MM.1S (cell line): ENCODE data around the gene LSR.

Source experiments
- DNase-seq: peaks from one replicate; pipeline ENCODE4 v3.0.0-alpha.2; 2015
- H2AFZ ChIP-seq: fragments of 300-600 bp; sonication (generic); 2 replicates; pipeline ENCODE4 v1.6.0; 2016; ENCODE audit warnings: antibody characterized with exemption, low read length
- H3F3A ChIP-seq: fragments of 300-600 bp; sonication (generic); 2 replicates; pipeline ENCODE4 v1.6.1; 2016; ENCODE audit warnings: mild to moderate bottlenecking, antibody characterized with exemption, low read length, moderate library complexity, mixed read lengths; ENCODE audit not compliant: insufficient read depth
- H3K27ac ChIP-seq: fragments of 300-600 bp; sonication (generic); 2 replicates; pipeline ENCODE4 v1.5.1; 2016; ENCODE audit warnings: mild to moderate bottlenecking, low read length
- H3K27me3 ChIP-seq: fragments of 300-600 bp; sonication (generic); replicated peaks from 2 replicates; pipeline ENCODE4 v1.6.0; 2016; ENCODE audit warnings: low read length; ENCODE audit not compliant: insufficient read depth
- H3K36me3 ChIP-seq: fragments of 300-600 bp; sonication (generic); replicated peaks from 2 replicates; pipeline ENCODE4 v1.6.1; 2016; ENCODE audit warnings: mild to moderate bottlenecking, low read length, mixed read lengths; ENCODE audit not compliant: insufficient read depth
- H3K4me1 ChIP-seq: fragments of 300-600 bp; sonication (generic); 2 replicates; pipeline ENCODE4 v1.6.1; 2016; ENCODE audit warnings: low read length, mixed read lengths
- H3K4me2 ChIP-seq: fragments of 300-600 bp; sonication (generic); 2 replicates; pipeline ENCODE4 v1.6.0; 2016; ENCODE audit warnings: low read depth, low read length
- H3K4me3 ChIP-seq: fragments of 300-600 bp; sonication (generic); 2 replicates; pipeline ENCODE4 v1.5.1; 2016; ENCODE audit warnings: low read length, mixed read lengths
- H3K79me2 ChIP-seq: fragments of 300-600 bp; sonication (generic); 2 replicates; pipeline ENCODE4 v1.6.1; 2016; ENCODE audit warnings: mixed run types, low read length, mixed read lengths
- H3K9ac ChIP-seq: fragments of 300-600 bp; sonication (generic); 2 replicates; pipeline ENCODE4 v1.6.1; 2016; ENCODE audit warnings: low read length, mixed read lengths
- H3K9me2 ChIP-seq: fragments of 300-600 bp; sonication (generic); replicated peaks from 2 replicates; pipeline ENCODE4 v1.6.1; 2016; ENCODE audit warnings: mild to moderate bottlenecking, low read length, mixed read lengths; ENCODE audit not compliant: insufficient read depth
- H3K9me3 ChIP-seq: fragments of 300-600 bp; sonication (generic); replicated peaks from 2 replicates; pipeline ENCODE4 v1.6.1; 2016; ENCODE audit warnings: mild to moderate bottlenecking, low read length, mixed read lengths; ENCODE audit not compliant: insufficient read depth
- H4K20me1 ChIP-seq: fragments of 300-600 bp; sonication (generic); 2 replicates; pipeline ENCODE4 v1.6.1; 2016; ENCODE audit warnings: mild to moderate bottlenecking, low read length, moderate library complexity, mixed read lengths; ENCODE audit not compliant: insufficient read depth
- EZH2 ChIP-seq: fragments of 300-600 bp; sonication (generic); optimal IDR thresholded peaks from 2 replicates; pipeline ENCODE3; 2017; ENCODE audit warnings: low read depth, mild to moderate bottlenecking, antibody characterized with exemption, low read length, mixed read lengths
- EZH2phosphoT487 ChIP-seq: fragments of 300-600 bp; sonication (generic); IDR thresholded peaks from 2 replicates; pipeline ENCODE4 v1.6.1; 2018; ENCODE audit warnings: antibody characterized with exemption, low read length
- TF ChIP-seq, protein P1 (sequence below): fragments of 300-600 bp; sonication (generic); IDR thresholded peaks from 2 replicates; pipeline ENCODE4 v1.5.1; 2016; ENCODE audit warnings: antibody characterized with exemption, low read length, mixed read lengths

Gene LSR

DNA sequence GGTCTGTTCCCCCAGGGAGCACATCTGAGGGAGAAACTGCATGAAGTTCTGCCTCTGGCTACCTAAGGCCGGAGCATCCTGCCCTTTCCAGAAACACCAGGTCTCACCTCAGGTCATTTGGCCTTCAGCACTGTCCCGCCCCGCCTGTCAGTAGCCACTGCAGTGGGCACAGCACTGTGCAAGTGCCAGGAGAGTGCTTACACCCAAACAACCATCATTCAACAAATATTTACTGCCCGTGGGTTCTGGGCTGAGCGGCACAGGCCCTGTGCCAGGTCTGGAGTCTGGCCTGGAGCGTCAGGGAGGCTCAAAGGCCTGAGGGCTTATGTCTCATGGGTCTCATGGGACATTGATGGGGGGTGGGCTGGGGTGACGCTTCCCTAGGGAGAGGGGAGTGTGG is 22.7 kb downstream of the LSR start:
- H3F3A ChIP-seq: no peaks in the 10 kb centered on the region
- no peak for DNase-seq
- H3K79me2 ChIP-seq: peaks cover 27% of the 10 kb centered on the region
- no peaks in the 10 kb centered on the region for H4K20me1 ChIP-seq
- no peaks in the 10 kb centered on the region for H3K27me3 ChIP-seq
- no peaks in the 10 kb centered on the region for H3K4me1 ChIP-seq
- H2AFZ ChIP-seq: no peak overlapping the region
- 0 out of 2 replicates have a peak, but pooled peaks cover 2% of the 10 kb centered on the region for H3K36me3 ChIP-seq
- no peak overlapping the region for H3K9ac ChIP-seq
- no peak overlapping the region for H3K27ac ChIP-seq
- H3K4me3 ChIP-seq: no peak overlapping the region
- H3K4me2 ChIP-seq: no peak overlapping the region
- TF ChIP-seq, protein P1, sequence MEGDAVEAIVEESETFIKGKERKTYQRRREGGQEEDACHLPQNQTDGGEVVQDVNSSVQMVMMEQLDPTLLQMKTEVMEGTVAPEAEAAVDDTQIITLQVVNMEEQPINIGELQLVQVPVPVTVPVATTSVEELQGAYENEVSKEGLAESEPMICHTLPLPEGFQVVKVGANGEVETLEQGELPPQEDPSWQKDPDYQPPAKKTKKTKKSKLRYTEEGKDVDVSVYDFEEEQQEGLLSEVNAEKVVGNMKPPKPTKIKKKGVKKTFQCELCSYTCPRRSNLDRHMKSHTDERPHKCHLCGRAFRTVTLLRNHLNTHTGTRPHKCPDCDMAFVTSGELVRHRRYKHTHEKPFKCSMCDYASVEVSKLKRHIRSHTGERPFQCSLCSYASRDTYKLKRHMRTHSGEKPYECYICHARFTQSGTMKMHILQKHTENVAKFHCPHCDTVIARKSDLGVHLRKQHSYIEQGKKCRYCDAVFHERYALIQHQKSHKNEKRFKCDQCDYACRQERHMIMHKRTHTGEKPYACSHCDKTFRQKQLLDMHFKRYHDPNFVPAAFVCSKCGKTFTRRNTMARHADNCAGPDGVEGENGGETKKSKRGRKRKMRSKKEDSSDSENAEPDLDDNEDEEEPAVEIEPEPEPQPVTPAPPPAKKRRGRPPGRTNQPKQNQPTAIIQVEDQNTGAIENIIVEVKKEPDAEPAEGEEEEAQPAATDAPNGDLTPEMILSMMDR: no peak
- no peak for TF ChIP-seq EZH2
- TF ChIP-seq EZH2phosphoT487: no peak
- no peaks in the 10 kb centered on the region for H3K9me3 ChIP-seq
- no peaks in the 10 kb centered on the region for H3K9me2 ChIP-seq

DNA sequence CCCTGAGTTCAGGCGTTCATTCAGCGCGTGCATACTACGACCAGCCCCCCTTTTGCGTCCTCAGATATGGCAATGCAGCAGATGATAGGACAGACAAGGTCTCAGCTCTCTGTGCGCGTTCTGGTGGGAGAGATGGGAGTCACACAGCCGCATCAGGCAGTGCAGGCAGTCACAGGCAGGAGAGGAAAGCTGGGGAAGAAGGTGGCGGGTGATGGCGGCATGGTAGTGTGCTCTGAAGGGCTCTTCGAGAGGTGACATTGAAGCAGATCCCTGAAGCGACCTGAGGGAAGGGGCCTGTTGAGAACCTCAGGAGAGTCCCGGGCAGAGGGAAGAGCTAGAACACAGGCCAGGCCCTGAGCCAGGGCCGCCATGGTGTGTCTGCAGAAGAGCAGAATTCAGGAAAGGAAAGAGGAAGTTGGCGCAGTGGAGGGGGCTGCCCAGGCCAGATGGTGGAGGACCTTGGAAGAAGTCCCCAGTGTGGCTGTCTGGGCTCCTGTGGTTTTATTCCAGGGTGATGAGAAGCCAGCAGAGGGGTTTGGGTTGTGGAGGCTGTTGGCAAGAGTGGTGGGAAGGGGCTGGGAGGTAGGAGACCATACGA is 23.4 kb downstream of the LSR start:
- no peak overlapping the region for H3K4me2 ChIP-seq
- H3K9ac ChIP-seq: no peak overlapping the region
- TF ChIP-seq EZH2phosphoT487 (no peak), EZH2 (no peak)
- TF ChIP-seq, protein P1: no peak
- no peaks in the 10 kb centered on the region for H3K9me3 ChIP-seq
- no peak overlapping the region for H2AFZ ChIP-seq
- no peaks in the 10 kb centered on the region for H4K20me1 ChIP-seq
- 0 out of 2 replicates have a peak, but pooled peaks cover 2% of the 10 kb centered on the region for H3K36me3 ChIP-seq
- no peaks in the 10 kb centered on the region for H3F3A ChIP-seq
- no peaks in the 10 kb centered on the region for H3K4me1 ChIP-seq
- H3K27ac ChIP-seq: no peak overlapping the region
- H3K79me2 ChIP-seq: peaks cover 20% of the 10 kb centered on the region
- H3K4me3 ChIP-seq: no peak overlapping the region
- no peak for DNase-seq
- H3K9me2 ChIP-seq: no peaks in the 10 kb centered on the region
- H3K27me3 ChIP-seq: no peaks in the 10 kb centered on the region

DNA sequence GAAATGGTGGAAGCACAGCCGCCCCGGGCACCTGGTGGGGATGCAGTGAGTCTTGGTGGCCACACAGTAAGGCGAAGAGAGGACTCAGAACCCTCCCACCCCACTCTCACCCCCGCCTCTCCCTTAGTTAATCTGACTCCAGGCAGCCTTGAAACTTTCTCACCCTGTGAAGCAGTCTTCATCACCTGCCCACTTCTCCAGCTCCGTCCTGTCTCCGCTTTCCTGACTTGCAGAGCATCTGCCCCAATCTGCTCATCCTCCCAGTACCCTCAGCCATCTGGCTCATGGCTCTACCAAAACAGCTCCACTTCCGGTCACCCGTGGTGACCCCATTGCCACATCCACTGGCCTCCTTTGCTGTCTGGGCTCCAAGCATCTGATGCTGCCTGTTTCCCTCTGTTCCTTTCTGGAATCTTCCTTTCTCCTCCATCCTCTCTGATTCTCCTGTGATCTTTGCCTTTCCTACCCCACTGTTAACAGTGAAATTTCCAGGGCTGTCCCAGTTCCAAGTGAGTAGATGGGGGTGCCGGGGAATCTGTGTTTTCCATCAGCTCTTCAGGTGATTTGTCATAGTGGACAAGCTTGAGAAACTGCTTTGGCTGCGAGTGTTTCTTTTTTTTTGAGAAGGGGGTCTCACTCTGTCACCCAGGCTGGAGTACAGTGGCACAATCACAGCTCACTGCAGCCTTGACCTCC is 24.3 kb downstream of the LSR start:
- Histone ChIP-seq H3K27me3 (no peaks in the 10 kb centered on the region), H3K4me3 (no peak overlapping the region), H3K79me2 (peaks cover 14% of the 10 kb centered on the region; the same call in 1 of the 2 replicates), H3F3A (no peaks in the 10 kb centered on the region), H4K20me1 (no peaks in the 10 kb centered on the region), H3K4me1 (no peaks in the 10 kb centered on the region), H2AFZ (no peak overlapping the region), H3K4me2 (no peak overlapping the region), H3K36me3 (0 out of 2 replicates have a peak, but pooled peaks cover 2% of the 10 kb centered on the region), H3K9me3 (no peaks in the 10 kb centered on the region), H3K9ac (no peak overlapping the region), H3K27ac (no peak overlapping the region), H3K9me2 (no peaks in the 10 kb centered on the region)
- TF ChIP-seq EZH2phosphoT487: no peak
- TF ChIP-seq EZH2: no peak
- TF ChIP-seq, protein P1: no peak
- no peak for DNase-seq
